ENCODE results near the gene PRRT2.

DNA sequence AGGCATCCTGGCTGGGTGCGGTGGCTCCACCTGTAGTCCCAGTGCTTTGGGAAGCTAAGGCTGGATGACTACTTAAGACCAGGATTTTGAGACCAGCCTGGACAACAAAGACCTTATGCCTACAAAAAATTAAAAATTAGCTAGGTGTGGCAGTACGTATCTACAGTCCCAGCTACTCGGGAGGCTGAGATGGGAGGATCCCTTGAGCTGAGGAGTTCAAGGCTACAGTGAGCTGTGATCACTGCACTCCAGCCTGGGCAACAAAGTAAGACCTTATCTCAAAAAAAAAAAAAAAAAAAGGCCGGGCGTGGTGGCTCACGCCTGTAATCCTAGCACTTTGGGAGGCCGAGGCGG, 14.3 kb downstream of the PRRT2 start:
- TF ChIP-seq, protein P1, sequence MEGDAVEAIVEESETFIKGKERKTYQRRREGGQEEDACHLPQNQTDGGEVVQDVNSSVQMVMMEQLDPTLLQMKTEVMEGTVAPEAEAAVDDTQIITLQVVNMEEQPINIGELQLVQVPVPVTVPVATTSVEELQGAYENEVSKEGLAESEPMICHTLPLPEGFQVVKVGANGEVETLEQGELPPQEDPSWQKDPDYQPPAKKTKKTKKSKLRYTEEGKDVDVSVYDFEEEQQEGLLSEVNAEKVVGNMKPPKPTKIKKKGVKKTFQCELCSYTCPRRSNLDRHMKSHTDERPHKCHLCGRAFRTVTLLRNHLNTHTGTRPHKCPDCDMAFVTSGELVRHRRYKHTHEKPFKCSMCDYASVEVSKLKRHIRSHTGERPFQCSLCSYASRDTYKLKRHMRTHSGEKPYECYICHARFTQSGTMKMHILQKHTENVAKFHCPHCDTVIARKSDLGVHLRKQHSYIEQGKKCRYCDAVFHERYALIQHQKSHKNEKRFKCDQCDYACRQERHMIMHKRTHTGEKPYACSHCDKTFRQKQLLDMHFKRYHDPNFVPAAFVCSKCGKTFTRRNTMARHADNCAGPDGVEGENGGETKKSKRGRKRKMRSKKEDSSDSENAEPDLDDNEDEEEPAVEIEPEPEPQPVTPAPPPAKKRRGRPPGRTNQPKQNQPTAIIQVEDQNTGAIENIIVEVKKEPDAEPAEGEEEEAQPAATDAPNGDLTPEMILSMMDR (IDR thresholded peaks at IDR 0.05): no peak
- TF ChIP-seq POLR2A (IDR thresholded peaks at IDR 0.05; ENCODE audit: low read depth) (no peak), POLR2AphosphoS5 (IDR thresholded peaks at IDR 0.05) (no peak)
